OCI-LY3 (cell line): Measurements from ENCODE around the gene ADAMTS2.

Experiments used
- EZH2phosphoT487 ChIP-seq: fragments of 200-600 bp; shearing (Covaris generic); IDR thresholded peaks from 2 replicates; pipeline ENCODE4 v1.6.1; 2018; ENCODE audit warnings: antibody characterized with exemption, mixed run types, low read depth
- TF ChIP-seq, protein P1 (sequence below): fragments of 200-600, 300-600 bp; sonication (generic); IDR thresholded peaks from 2 replicates; pipeline ENCODE4 v1.5.1; 2014; ENCODE audit warnings: antibody characterized with exemption, low read length, low read depth

- TF ChIP-seq EZH2phosphoT487 = no peak
- TF ChIP-seq, protein P1, sequence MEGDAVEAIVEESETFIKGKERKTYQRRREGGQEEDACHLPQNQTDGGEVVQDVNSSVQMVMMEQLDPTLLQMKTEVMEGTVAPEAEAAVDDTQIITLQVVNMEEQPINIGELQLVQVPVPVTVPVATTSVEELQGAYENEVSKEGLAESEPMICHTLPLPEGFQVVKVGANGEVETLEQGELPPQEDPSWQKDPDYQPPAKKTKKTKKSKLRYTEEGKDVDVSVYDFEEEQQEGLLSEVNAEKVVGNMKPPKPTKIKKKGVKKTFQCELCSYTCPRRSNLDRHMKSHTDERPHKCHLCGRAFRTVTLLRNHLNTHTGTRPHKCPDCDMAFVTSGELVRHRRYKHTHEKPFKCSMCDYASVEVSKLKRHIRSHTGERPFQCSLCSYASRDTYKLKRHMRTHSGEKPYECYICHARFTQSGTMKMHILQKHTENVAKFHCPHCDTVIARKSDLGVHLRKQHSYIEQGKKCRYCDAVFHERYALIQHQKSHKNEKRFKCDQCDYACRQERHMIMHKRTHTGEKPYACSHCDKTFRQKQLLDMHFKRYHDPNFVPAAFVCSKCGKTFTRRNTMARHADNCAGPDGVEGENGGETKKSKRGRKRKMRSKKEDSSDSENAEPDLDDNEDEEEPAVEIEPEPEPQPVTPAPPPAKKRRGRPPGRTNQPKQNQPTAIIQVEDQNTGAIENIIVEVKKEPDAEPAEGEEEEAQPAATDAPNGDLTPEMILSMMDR = no peak
These were observed 23.9 kb downstream of the ADAMTS2 start for GRCh38 chr5:179321206-179321987.
